ENCODE data around the gene METTL15.

METTL15 gene

GRCh38 chr11:28144808-28145207, 36.6 kb downstream of the METTL15 start:
- DNase-seq (ENCODE audit: low read depth), result peak; percentile 26
- no peak for TF ChIP-seq CTCF (IDR thresholded peaks at IDR 0.05; ENCODE audit: low read length, missing control alignments)

DNA sequence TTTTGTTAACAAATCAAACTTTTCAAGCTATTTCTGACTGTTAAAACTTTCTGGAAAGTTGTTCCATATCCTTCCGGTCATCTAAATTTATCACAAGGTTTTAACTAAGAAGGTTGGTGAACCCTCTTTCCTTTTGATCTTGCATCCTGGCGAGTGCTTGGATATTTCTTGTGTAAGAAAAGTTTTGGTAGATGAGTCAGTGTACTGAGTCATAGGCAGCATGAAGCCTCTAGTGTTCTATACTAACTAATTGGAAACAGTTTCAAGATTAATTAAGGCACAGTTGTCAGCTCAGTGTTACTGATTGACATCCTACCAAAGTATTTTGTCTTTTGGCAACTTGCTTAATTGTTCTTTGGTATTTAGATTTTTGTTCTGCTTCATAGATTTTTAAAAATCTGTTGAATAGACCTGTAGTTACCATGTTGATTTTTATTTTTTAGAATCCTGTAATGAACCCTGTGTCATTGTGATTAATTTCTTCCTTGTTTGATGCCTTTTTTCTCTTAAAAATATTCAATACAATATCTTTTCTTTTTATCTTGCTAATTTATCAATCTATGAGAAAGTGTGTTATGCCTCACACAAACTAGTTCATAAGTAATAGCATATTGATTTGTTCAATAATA, 38.0 kb downstream of the METTL15 start:
- TF ChIP-seq CTCF (IDR thresholded peaks at IDR 0.05; ENCODE audit: low read length, missing control alignments), result no peak
- H3K4me3 ChIP-seq (replicated peaks; ENCODE audit: low read depth, low read length), result no peak overlapping the region
- DNase-seq (ENCODE audit: low read depth), result peak; percentile 83

More at GRCh38 chr11:28144808-28145207, 36.6 kb downstream of the METTL15 start:
- no peak overlapping the region for H3K4me3 ChIP-seq (replicated peaks; ENCODE audit: low read depth, low read length)

DNA sequence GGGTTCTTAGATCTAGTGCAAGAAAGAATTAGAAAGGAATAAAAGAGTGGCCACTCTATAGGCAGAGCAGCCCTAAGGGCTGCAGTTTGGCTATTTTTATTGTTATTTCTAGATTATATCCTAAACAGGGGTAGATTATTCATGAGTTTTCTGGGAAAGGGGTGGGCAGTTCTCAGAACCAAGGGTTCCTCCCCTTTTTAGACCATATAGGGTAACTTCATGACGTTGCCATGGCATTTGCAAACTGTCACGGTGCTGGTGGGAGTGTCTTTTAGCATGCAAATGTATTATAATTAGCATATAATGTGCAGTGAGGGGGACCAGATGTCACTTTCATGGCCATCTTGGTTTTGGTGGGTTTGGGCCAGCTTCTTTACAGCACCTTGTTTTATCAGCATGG, 44.6 kb downstream of the METTL15 start:
- TF ChIP-seq CTCF (IDR thresholded peaks at IDR 0.05; ENCODE audit: low read length, missing control alignments), result no peak
- DNase-seq (ENCODE audit: low read depth), result no peak

GRCh38 chr11:28153586-28153985, 45.4 kb downstream of the METTL15 start:
- H3K4me3 ChIP-seq (replicated peaks; ENCODE audit: low read depth, low read length), result no peak overlapping the region
- TF ChIP-seq CTCF (IDR thresholded peaks at IDR 0.05; ENCODE audit: low read length, missing control alignments), result no peak
- DNase-seq (ENCODE audit: low read depth), result no peak

More for the DNA sequence above, 44.6 kb downstream of the METTL15 start:
- no peak overlapping the region for H3K4me3 ChIP-seq (replicated peaks; ENCODE audit: low read depth, low read length)

DNA sequence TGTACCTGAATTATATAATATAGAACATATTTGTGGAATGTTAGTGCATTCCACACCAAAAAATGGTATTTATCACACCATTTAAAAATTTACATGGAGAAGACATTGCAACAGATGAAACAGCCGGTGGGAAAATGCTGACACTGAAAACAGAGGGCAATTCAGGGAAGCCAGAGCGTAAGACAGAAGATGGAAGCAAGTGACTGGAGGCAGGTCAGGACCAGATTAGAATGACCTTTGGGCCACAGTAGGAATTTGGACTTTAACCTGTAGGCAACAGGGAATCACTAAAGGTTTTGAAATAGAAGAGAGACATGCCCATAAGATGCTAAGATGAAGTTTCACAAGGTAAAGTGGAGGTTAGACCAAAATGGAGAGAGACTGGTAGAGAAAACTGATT, 60.5 kb downstream of the METTL15 start:
- H3K4me3 ChIP-seq (replicated peaks; ENCODE audit: low read depth, low read length), result no peak overlapping the region
- TF ChIP-seq CTCF (IDR thresholded peaks at IDR 0.05; ENCODE audit: low read length, missing control alignments), result no peak
- no peak for DNase-seq (ENCODE audit: low read depth)

DNA sequence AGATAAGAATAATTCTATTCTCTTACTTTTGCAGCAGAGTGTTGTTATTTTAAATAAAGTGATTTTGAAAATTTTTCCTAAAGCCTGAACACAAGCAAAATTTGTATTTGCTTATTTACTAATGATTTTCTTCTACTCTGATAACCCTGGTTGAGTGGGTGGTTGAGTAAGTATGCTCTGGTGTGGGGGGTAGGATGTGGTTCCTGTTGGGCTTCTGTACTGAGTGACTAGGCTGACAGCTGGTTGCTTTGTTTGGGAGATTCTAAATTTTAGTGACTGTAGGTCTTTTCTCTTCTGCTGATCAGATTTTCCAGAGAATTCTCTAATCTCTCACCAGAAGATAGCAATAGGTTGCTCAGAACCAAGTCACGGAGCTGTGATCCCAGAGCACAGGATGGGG, 61.6 kb downstream of the METTL15 start:
- peak; percentile 26 for DNase-seq (ENCODE audit: low read depth)
- no peak for TF ChIP-seq CTCF (IDR thresholded peaks at IDR 0.05; ENCODE audit: low read length, missing control alignments)
- H3K4me3 ChIP-seq (replicated peaks; ENCODE audit: low read depth, low read length), result no peak overlapping the region

GRCh38 chr11:28170759-28171158, 62.6 kb downstream of the METTL15 start:
- no peak for TF ChIP-seq CTCF (IDR thresholded peaks at IDR 0.05; ENCODE audit: low read length, missing control alignments)
- no peak overlapping the region for H3K4me3 ChIP-seq (replicated peaks; ENCODE audit: low read depth, low read length)
- no peak for DNase-seq (ENCODE audit: low read depth)

Data from fibroblast of pulmonary artery (primary cell).